HG03457 (cell line): ENCODE results near the gene VPS33A.
"Not testable (repeated sequence)": the region's sequence is repeated elsewhere in the genome, so short reads cannot be mapped to it uniquely, and the experiment has no call there.

Source experiments
- ATAC-seq: cut with Tn5 transposase; IDR thresholded peaks from one replicate; pipeline ENCODE4 v1.9.1; 2021; ENCODE audit warnings: moderate number of reproducible peaks; ENCODE audit not compliant: unreplicated experiment

The VPS33A gene

DNA sequence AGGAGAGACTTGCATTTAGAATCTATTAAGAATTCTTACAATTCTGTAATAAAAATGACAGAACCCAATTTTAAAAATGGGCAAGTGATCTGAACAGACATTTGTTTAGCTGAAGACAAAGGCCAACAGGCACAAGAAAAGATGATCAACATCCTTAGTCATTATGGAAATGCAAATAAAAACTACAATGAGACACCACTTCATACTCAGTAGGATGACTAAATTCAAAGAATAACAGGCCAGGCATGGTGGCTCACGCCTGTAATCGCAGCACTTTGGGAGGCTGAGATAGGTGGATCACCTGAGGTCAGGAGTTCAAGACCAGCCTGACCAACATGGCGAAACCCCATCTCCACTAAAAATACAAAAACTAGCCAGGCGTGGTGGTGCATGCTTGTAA, 7.8 kb downstream of the VPS33A start:
- ATAC-seq, result not testable (repeated sequence)

DNA sequence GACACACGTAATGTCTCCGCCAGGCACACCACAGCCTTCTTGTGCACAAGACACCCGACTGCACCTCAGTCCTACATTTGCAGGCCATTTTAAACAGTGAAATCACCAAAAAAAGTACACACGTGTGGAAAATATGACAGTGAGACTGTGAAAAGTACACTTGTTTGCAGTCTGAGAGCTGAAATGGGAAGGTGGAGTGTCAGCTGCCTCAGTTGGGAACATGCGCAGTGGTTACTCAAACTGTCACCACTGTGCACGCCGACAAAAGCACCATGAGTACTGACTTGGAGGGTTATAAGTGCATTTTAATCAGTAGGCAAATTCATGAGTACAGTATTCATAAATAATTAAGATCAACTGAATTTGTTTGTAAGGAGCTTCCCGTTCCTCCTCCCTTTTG, 15.8 kb downstream of the VPS33A start:
- no peak for ATAC-seq

DNA sequence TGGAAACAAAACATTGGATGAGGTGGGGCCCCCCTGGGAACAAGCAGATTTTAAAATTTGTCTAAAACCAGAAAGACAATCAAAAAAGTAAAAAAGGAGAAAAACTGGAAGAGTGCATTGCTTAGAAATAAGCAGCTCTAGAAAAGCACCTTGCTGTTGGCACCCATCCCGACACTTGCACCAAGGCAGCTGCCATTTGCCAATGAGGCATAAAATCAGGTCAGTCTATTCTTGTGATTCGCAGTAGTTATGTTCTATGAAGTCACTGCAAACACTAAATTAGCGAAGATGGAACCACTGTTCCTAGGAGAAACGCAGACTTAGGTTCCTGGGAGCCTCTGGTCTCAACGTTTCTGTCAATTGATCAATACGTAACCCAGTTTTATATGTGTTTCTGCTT, 16.2 kb downstream of the VPS33A start:
- no peak for ATAC-seq

DNA sequence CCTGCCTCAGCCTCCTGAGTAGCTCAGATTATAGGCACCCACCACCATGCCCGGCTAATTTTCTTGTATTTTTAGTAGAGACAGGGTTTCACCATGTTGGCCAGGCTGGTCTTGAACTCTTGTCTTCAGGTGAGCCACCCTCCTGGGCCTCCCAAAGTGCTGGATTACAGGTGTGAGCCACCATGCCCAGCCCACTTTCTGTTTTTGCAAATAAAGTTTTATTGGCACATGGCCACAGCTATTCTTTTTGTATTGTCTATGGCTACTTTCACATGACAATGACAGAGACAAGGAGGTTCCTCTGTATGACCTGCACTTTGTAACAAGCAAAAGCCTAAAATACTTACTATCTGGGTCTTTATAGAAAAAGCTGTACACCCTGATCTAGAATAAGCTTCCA, 20.7 kb downstream of the VPS33A start:
- ATAC-seq, result no peak

DNA sequence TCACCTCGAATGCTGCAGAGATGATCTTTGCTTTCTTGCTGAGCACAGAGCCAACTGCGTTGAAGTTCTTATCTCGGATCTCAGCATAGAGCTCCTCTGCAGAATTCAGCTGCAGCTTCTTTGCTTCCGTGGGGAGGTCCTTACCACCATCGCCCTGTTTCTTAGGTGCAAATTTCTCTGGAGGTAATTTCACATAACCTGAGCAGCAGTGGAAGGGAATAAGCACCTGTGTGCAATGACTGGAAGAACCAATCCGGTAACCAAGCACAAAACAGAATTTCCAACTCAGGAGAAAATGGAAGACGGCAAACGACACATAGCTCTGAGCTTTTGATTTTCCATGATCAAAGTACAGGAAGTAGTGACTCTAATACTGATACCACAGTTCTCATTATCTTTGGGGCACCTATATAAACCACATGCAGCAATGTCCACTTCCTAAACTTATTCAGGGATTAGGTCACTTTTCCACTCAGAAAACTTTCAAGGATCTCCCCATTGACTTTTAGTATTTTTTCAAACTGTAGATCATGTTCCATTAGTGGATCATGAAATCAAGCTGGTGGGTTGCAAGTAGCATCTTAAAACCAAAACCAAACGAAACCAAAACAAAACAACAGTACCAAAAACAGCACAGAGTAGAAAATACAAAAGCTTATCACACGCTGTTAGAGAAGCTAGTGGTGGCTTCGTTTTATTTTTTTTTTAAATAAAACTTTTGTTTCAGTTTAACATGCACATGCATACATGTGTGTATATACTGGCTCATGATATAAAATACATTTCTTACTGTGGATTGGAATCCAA, 21.5 kb downstream of the VPS33A start:
- no peak for ATAC-seq

DNA sequence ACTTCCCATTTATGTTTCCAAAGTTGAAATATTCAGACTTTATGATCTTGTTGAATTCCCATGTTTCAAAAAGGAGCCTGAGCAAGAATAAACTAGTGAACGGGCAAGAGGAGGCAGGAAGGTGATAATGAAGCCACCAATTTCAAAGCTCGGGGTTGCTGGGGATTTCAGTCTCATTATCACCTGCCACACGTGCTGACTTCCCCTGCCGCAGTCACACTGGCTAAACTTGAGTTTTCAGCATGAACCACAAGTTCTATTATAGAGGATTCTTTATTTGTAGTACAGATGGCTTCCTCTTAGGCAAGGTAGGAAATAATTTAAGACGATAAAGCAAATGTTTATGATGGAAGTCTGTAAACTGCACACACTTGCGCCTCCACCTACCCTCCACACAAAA, 22.3 kb downstream of the VPS33A start:
- ATAC-seq, result no peak

DNA sequence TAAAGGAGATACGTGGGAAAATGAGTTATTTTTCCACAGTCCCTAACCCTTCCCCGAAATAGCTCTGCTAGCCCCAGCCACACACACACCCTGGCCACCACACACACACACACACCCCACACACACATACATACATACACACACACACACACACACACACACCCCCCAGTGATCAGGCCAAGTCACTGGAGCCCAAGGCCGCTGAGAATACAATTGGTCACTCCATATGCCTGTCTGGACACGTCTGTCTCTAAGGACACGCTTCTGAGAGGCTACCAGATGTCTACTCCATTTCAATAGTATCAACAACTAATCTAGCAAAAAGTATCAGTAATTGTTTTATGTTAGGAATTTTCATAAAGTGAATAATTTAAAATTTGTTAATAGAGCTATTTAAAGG, 27.4 kb downstream of the VPS33A start:
- ATAC-seq, result no peak

DNA sequence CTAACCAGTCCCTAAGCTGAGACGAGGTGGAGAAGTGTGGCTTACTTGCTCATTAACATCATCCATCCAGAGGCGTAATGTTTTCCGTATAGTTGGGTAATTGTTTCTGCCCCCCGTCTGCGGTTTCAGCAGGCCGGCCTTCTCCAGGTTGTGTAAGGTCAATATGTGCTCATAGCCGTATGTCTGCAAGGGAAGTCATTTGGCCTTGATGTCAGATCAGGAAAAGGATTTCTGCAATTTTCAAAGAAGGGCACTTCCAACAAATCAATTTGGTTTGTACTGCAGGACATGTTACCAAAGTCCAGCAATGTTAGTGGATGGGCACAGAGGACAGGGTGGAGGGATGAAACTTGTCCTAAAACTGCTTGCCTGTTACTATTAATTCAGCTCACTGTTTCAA, 30.6 kb downstream of the VPS33A start:
- no peak for ATAC-seq

DNA sequence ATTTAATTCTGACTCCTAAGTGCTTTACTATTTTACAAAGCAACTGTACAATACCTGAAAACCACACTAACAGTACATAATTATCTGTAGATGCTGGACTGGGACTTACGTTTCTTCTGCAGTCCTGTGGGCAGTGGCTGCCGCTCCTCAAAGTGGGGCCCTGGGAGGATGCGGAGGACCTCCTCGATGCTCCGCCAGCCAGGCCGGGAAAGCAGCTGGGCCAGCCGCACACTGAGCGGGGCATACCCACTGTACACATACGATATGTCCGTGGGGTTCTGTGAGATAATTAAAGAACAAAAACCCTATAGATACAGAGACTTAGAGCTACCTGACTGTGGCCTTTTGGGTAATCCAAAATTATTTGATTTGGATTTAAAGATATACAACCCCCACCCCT, 33.6 kb downstream of the VPS33A start:
- ATAC-seq, result no peak

DNA sequence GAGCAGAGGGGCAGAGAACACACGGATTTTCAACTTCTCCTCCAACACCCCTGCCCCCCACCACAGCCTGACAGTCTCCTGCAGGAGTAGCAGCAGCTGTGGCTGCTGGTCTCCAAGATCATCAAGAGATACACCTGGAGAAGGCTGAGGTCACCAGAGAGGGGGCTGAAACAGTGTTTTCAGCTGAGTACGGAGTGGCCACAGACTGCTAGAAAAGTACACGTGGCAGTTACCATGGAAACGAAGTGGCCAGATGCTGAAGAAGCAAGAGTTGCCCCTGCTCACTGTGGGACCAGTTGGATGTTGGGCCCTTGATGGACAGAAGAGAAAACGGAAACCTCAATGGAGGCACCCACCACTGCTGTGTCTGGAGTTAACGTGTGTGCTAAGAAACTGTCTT, 35.5 kb downstream of the VPS33A start:
- ATAC-seq, result no peak

DNA sequence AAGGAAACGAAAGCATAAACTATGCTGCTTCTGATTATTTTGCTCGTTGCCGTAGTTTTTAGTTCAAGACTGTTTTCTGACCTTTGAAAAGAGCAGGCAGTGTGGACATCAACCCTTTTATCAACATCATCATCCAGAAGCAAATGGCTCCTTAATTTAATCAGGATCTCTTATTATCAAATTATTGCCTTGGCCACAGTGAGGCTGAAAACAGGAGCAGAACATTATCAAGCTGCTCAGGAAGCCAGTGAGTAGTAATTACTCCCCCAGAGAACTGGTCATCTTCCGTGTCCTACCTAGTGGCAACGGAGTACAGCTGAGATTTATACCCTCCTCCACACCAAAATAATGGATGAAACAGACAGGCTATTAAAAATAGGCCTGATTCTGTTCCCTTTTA, 38.2 kb downstream of the VPS33A start:
- ATAC-seq, result no peak

DNA sequence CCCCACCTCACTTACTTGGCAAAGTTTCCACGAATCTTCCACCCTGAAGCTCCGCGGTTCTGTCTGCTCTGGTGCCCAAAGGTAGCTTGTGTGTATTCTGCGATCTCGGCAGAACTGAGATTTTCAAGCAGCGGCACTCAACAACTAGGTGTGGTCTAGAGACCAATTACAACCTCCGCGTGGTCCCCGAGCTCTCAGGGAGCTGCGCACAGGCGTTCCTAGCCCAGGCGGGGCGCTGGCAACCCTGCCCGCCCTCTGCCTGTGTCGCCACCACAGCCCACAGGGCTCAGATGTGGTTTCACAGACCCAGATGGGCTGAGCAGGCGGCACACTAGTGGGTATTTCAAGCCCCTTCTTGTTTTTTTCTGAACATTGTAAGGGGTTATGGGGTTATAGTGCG, 39.0 kb downstream of the VPS33A start:
- no peak for ATAC-seq

DNA sequence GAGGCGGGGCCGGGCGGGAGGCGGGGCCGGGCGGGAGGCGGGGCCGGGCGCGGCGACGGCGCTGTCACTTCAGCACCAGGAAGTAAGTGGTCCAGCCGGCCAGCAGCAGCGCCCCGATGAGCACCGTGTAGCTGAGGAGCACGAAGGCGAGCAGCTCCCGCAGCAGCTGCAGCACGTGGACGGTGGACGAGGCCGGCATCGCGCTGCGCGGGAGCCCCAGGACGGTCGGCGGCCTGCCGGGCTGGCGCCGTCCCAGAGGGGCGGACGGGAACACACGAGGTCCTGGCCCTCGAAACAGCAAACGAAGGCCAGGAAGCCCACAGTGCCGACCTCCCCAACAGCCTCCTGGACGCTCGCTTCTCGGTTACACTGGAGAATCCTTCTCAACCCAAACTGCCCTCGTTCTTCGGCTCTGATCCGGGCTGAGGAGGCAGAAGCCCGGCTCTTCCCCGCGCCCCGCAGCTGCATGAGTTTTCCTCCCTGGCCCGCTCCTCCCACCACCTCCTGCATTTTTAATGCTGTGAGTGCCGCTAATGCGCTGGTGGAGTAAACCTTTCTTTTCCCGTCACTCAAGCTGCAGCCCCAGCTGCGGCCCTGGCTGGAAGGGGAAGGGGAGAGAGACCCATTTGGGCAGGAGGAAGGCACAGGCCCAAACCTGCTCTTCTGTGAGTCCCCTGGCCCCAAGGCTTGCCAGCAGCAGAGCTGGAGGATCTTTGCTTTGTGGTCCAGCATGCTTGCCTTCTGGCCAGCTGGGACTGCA, 39.7 kb downstream of the VPS33A start:
- no peak for ATAC-seq

DNA sequence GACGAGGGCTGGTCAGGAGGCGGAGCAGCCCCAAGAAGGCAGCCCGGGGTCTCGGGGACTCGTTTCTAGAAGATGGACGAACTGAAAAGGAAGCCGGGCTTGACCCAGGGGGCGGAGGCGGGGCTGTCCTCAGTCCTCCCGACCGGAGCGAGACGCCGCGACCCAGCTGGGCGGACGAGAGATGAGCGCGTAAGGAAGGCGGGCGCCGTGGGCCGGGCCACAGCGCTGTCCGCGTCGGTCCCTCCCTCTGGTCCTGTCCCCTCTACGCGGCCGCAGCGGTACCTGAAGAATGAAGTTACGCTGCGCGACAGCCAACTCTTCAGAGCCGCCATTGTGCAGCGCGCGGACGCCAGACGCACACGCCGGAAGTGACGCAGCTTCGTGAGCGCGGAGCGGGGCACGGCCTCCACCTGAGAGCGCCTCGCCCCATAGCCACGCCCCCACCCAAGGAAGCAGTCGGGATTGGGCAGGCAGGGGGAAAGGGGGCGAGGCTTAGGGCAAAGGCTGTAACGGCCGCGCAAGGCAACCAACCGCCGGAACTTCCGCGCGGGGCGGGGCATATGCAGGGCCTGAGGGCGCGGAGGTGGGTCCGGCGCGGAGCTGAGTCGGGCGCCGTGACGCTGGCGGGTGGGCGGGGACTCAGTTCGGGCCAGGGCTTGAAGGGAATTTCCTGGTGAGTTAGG, 40.5 kb downstream of the VPS33A start, which contains the start of gene DIABLO:
DIABLO (minus strand) TSS at position 370 of the 683 bp plus-strand sequence; CDS start at position 332, 38 bp downstream.
- ATAC-seq, result peak; percentile 89

DNA sequence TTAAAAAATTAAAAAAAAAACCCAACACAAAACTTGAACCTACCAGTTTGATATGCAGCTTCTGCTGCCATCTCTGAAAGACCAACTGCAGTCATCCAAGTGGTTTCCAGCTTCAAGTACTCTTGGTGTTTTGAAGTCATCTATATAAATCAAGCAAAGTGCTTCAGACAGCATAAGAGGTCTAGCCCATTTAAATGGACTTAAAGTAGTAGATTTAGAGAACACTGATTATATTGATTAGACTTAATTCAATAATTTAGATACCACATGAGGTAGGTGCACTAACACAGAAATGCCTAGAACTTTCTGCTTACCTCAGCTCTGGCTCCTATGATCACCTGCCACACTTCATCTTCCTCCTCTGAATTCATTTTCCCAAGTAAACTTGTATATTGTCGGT, 49.8 kb downstream of the VPS33A start:
- no peak for ATAC-seq

DNA sequence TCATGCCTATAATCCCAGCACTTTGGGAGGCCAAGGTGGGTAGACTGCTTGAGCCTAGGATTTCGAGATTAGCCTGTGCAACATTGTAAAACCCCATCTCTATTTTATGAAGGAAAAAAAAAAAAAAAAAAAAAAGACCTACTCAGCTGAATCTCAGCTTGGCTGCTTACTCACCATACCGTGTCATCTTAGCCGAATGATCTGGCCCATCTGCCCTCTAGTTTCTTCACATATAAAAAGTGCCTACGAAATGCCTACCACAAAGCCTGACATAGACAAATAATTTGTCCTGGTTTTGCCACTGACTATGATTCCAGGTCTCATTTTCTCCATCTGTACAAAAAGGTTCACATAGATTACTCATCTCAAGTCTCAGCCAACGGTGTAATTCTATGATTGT, 50.5 kb downstream of the VPS33A start:
- ATAC-seq, result no peak

DNA sequence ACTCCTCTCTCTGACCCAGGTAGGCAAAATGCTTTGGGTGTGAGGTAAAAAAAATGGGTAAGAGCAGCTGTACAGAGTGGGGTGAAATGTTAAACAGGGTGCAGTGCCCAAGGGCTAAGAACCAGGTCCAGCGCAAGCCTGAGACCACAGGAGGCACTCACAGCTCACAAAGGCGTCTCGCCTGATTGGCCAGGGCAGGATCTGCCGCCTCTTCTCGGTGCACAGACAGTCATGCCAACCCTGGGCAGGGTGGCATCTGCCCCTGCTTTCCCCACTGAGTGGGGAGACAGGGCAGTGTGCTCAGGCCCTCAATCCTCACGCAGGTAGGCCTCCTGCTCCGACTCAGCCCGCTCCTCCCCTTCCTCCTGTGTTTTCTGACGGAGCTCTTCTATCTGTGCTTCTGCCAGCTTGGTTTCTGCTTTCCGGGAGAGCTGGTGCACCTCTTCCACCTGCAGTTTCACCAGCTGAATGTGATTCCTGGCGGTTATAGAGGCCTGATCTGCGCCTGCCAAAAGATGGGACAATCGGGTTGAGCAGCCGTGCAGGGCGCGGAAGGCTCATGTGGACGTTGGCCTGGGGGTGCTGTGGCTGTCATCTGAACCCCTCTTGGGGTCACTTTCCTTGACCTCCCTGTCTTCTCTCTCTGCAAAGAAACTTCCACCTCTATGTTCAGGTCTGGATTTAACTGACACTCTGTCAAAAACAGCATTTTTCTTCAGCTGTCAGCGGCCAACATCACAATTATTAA, 58.0 kb downstream of the VPS33A start:
- no peak for ATAC-seq

DNA sequence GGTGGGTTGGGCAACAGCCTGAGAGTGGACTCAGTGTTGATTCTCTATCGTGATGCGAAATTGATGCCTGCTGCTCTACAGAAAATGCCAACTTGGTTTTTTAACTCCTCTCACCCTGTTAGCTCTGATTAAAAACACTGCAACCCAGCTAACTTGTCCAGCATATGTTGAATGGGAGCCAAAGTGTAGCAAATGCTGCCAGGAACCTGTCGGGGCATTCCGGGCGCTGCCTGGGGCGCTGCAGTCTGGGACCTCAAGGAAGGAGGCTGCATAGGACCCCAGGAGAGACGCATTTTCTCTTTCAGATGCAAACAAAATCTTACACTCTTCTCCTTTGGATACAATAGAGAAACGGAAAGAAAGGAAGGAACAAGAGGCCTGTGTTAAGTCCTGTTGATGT, 58.9 kb downstream of the VPS33A start:
- ATAC-seq, result no peak

DNA sequence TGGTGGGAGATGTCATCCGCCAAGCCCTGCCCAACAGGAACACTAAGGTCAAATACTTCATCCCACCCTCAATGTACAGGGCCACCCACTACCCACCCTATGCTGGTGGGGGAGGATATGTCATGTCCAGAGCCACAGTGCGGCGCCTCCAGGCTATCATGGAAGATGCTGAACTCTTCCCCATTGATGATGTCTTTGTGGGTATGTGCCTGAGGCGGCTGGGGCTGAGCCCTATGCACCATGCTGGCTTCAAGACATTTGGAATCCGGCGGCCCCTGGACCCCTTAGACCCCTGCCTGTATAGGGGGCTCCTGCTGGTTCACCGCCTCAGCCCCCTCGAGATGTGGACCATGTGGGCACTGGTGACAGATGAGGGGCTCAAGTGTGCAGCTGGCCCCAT, 59.3 kb downstream of the VPS33A start:
- ATAC-seq, result no peak

DNA sequence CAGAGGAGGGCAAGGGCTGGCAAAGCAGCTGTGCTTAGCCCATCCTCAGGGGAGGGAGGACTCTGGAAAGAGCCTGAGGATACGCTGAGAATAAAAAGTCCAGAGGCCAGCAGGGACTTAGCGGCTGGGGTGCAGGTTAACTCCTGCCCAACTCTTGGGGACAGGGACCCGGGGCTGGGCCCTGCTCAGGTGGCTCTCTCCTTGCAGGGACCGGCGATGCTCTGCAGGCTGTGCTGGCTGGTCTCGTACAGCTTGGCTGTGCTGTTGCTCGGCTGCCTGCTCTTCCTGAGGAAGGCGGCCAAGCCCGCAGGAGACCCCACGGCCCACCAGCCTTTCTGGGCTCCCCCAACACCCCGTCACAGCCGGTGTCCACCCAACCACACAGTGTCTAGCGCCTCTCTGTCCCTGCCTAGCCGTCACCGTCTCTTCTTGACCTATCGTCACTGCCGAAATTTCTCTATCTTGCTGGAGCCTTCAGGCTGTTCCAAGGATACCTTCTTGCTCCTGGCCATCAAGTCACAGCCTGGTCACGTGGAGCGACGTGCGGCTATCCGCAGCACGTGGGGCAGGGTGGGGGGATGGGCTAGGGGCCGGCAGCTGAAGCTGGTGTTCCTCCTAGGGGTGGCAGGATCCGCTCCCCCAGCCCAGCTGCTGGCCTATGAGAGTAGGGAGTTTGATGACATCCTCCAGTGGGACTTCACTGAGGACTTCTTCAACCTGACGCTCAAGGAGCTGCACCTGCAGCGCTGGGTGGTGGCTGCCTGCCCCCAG, 60.0 kb downstream of the VPS33A start:
- no peak for ATAC-seq
